ENCODE results near the gene SASS6. TPM values are rescaled to one million over a fixed set of nuclear protein-coding genes. Genes with fewer than 3 reads are reported as not detected.

The SASS6 gene
- polyA plus RNA-seq, 1 of the 3 experiments (the other 2 are of a cell fraction) = 0.48 TPM

DNA sequence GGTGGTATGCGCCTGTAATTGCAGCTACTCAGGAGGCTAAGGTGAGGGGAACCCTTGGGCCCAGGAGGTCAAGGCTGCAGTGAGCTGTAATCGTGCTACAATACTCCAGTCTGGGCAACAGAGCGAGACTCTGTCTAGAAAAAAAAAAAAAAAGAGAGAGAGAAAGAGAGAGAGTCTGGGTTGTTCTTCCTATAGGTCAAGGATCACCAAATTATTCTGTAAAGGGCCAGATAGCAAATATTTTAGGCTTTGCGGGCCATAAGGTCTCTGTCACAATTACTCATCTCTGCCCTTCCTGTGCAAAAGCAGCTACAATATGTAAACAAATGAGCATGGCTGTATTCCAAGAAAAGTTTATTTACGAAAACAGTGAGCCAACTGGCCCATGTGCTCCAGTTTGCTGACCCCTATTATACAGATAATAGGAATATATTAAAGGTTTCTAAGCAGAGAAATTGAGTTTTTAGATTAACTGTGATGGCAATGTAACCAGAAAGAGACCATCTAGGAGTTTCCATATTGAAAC, 2.1 kb downstream of the SASS6 start:
- TF ChIP-seq FOXM1 (IDR thresholded peaks at IDR 0.05; ENCODE audit: low read depth) = no peak
- TF ChIP-seq, protein P1, sequence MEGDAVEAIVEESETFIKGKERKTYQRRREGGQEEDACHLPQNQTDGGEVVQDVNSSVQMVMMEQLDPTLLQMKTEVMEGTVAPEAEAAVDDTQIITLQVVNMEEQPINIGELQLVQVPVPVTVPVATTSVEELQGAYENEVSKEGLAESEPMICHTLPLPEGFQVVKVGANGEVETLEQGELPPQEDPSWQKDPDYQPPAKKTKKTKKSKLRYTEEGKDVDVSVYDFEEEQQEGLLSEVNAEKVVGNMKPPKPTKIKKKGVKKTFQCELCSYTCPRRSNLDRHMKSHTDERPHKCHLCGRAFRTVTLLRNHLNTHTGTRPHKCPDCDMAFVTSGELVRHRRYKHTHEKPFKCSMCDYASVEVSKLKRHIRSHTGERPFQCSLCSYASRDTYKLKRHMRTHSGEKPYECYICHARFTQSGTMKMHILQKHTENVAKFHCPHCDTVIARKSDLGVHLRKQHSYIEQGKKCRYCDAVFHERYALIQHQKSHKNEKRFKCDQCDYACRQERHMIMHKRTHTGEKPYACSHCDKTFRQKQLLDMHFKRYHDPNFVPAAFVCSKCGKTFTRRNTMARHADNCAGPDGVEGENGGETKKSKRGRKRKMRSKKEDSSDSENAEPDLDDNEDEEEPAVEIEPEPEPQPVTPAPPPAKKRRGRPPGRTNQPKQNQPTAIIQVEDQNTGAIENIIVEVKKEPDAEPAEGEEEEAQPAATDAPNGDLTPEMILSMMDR (IDR thresholded peaks at IDR 0.05) = no peak
- no peak for TF ChIP-seq YY1 (IDR thresholded peaks at IDR 0.05; ENCODE audit: low read depth)
- TF ChIP-seq MEF2A (IDR thresholded peaks at IDR 0.05; ENCODE audit: borderline replicate concordance, low read depth) = no peak
- TF ChIP-seq RXRA (IDR thresholded peaks at IDR 0.05; ENCODE audit: borderline replicate concordance, low read depth) = no peak
- TF ChIP-seq TCF12 (IDR thresholded peaks at IDR 0.05) = no peak
- no peak for TF ChIP-seq GATA2 (CRISPR knock-in tag; IDR thresholded peaks at IDR 0.05)
- no peak for TF ChIP-seq TEAD4 (IDR thresholded peaks at IDR 0.05; ENCODE audit: borderline replicate concordance, insufficient read depth)
- TF ChIP-seq POLR2AphosphoS5 (IDR thresholded peaks at IDR 0.05; ENCODE audit: low read depth, low read length) = no peak
- no peak for TF ChIP-seq ELF1 (IDR thresholded peaks at IDR 0.05)
- TF ChIP-seq NRF1 (IDR thresholded peaks at IDR 0.05; ENCODE audit: low read depth, low read length) = no peak
- TF ChIP-seq NFIC (IDR thresholded peaks at IDR 0.05; ENCODE audit: borderline replicate concordance) = no peak
- TF ChIP-seq, protein P2, sequence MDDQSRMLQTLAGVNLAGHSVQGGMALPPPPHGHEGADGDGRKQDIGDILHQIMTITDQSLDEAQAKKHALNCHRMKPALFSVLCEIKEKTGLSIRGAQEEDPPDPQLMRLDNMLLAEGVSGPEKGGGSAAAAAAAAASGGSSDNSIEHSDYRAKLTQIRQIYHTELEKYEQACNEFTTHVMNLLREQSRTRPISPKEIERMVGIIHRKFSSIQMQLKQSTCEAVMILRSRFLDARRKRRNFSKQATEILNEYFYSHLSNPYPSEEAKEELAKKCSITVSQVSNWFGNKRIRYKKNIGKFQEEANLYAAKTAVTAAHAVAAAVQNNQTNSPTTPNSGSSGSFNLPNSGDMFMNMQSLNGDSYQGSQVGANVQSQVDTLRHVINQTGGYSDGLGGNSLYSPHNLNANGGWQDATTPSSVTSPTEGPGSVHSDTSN (IDR thresholded peaks at IDR 0.05) = no peak
- TF ChIP-seq, protein P3, sequence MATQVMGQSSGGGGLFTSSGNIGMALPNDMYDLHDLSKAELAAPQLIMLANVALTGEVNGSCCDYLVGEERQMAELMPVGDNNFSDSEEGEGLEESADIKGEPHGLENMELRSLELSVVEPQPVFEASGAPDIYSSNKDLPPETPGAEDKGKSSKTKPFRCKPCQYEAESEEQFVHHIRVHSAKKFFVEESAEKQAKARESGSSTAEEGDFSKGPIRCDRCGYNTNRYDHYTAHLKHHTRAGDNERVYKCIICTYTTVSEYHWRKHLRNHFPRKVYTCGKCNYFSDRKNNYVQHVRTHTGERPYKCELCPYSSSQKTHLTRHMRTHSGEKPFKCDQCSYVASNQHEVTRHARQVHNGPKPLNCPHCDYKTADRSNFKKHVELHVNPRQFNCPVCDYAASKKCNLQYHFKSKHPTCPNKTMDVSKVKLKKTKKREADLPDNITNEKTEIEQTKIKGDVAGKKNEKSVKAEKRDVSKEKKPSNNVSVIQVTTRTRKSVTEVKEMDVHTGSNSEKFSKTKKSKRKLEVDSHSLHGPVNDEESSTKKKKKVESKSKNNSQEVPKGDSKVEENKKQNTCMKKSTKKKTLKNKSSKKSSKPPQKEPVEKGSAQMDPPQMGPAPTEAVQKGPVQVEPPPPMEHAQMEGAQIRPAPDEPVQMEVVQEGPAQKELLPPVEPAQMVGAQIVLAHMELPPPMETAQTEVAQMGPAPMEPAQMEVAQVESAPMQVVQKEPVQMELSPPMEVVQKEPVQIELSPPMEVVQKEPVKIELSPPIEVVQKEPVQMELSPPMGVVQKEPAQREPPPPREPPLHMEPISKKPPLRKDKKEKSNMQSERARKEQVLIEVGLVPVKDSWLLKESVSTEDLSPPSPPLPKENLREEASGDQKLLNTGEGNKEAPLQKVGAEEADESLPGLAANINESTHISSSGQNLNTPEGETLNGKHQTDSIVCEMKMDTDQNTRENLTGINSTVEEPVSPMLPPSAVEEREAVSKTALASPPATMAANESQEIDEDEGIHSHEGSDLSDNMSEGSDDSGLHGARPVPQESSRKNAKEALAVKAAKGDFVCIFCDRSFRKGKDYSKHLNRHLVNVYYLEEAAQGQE (IDR thresholded peaks at IDR 0.05; ENCODE audit: low read depth, low read length) = no peak
- Histone ChIP-seq H3K36me3 (replicated peaks in 1 of 2; ENCODE audit: control insufficient read depth in 1 of 2, insufficient read depth in 2 of 2, low read length in 1 of 2) (peaks cover 3 to 7% of the 10 kb centered on the region in 2 experiments), H3K4me2 (no peak overlapping the region), H3K4me1 (ENCODE audit: control insufficient read depth in 1 of 2, insufficient read depth in 2 of 2, low read depth in 1 of 2, low read length in 1 of 2) (peaks cover 5 to 17% of the 10 kb centered on the region in 2 experiments; a peak in 3 of 4 replicates), H4K20me1 (ENCODE audit: insufficient read depth) (no peaks in the 10 kb centered on the region), H3K27ac (ENCODE audit: low read depth in 2 of 2, low read length in 1 of 2) (no peak overlapping the region), H3K27me3 (ENCODE audit: insufficient read depth) (no peaks in the 10 kb centered on the region), H3K9ac (no peak overlapping the region), H3K4me3 (ENCODE audit: low read depth in 2 of 2, low read length in 1 of 2) (no peak overlapping the region), H3F3A (replicated peaks; ENCODE audit: insufficient read depth) (peaks cover 8% of the 10 kb centered on the region), H3K9me2 (no peaks in the 10 kb centered on the region), H3K9me3 (no peaks in the 10 kb centered on the region), H2AFZ (ENCODE audit: low read depth) (no peak overlapping the region), H3K79me2 (ENCODE audit: insufficient read depth) (peaks cover 85% of the 10 kb centered on the region)
- ChIA-PET CTCF (no interaction called here), POLR2A (no interaction called here)
- 90% methylated on average over 5 of the region's 5 CpGs for WGBS (ENCODE audit: low lambda C conversion rate)
- DNase-seq = no peak
